PC-9 (cell line): Measurements from ENCODE around the gene ST6GALNAC1. TPM values are rescaled to one million over a fixed set of nuclear protein-coding genes. Genes with fewer than 3 reads are reported as not detected.

ENCODE experiments used
- BruUV-seq: library from RNA; stranded (reverse); fragments of 400-500 nt; replicated peaks from 2 replicates; lab custom pipeline; 2021; lab: Mats Ljungman, UMichigan
- CTCF ChIA-PET: fragments of 300-600 bp; sonication (Branson Sonifier 250); formaldehyde crosslinking; loops from one replicate; lab custom pipeline; 2022; ENCODE audit warnings: antibody characterized with exemption; lab: Charles Lee
- POLR2A ChIA-PET: fragments of 300-600 bp; sonication (Branson Sonifier 250); formaldehyde crosslinking; loops from one replicate; lab custom pipeline; 2022; ENCODE audit warnings: antibody characterized with exemption; ENCODE audit not compliant: unreplicated experiment; lab: Charles Lee
- DNase-seq, 2 experiments: peaks; one replicate each; pipeline versions ENCODE4 v3.0.0 to v3.0.0-alpha.2; 2015 to 2022; ENCODE audit warnings: mixed read lengths in 1 of 2
- H2AFZ ChIP-seq: fragments of 200-600 bp; sonication (generic); 2 replicates; pipeline ENCODE4 v1.8.1; 2017; ENCODE audit warnings: antibody characterized with exemption
- H3F3A ChIP-seq: fragments of 200-600 bp; sonication (generic); 2 replicates; pipeline ENCODE4 v1.8.1; 2017; ENCODE audit warnings: antibody characterized with exemption, mild to moderate bottlenecking, low read depth; ENCODE audit not compliant: insufficient read depth
- H3K27ac ChIP-seq: fragments of 200-600 bp; sonication (generic); 2 replicates; pipeline ENCODE4 v1.6.1; 2016; ENCODE audit warnings: mixed run types
- H3K27me3 ChIP-seq: fragments of 200-600 bp; sonication (generic); 2 replicates; pipeline ENCODE4 v1.6.1; 2016; ENCODE audit warnings: low read depth, mixed run types; ENCODE audit not compliant: insufficient read depth
- H3K36me3 ChIP-seq: fragments of 200-600 bp; sonication (generic); 2 replicates; pipeline ENCODE4 v1.6.1; 2016; ENCODE audit warnings: low read depth, mixed run types
- H3K4me1 ChIP-seq: fragments of 200-600 bp; sonication (generic); replicated peaks from 2 replicates; pipeline ENCODE4 v1.6.1; 2016; ENCODE audit warnings: mixed run types; ENCODE audit not compliant: insufficient read depth
- H3K4me2 ChIP-seq: fragments of 200-600 bp; sonication (generic); 2 replicates; pipeline ENCODE4 v1.6.1; 2017; ENCODE audit warnings: mixed run types
- H3K4me3 ChIP-seq: fragments of 200-600 bp; sonication (generic); 2 replicates; pipeline ENCODE4 v1.6.1; 2016; ENCODE audit warnings: mixed run types
- H3K79me2 ChIP-seq: fragments of 200-600 bp; sonication (generic); 2 replicates; pipeline ENCODE4 v1.6.1; 2017; ENCODE audit warnings: low read depth, mixed run types
- H3K9me2 ChIP-seq: fragments of 200-600 bp; sonication (generic); 2 replicates; pipeline ENCODE4 v1.8.1; 2017; ENCODE audit warnings: mild to moderate bottlenecking; ENCODE audit not compliant: insufficient read depth
- H3K9me3 ChIP-seq: fragments of 200-600 bp; sonication (generic); 2 replicates; pipeline ENCODE4 v1.8.1; 2016; ENCODE audit warnings: low read depth; ENCODE audit not compliant: insufficient read depth
- H4K20me1 ChIP-seq: fragments of 200-600 bp; sonication (generic); 2 replicates; pipeline ENCODE4 v1.8.1; 2017; ENCODE audit not compliant: insufficient read depth
- CTCF ChIP-seq: fragments of 200-600 bp; sonication (generic); conservative IDR thresholded peaks from 2 replicates; pipeline ENCODE4 v1.6.1; 2017; ENCODE audit warnings: mixed run types, antibody characterized with exemption, mild to moderate bottlenecking, moderate library complexity
- EZH2 ChIP-seq: fragments of 200-600 bp; sonication (generic); IDR thresholded peaks from 2 replicates; pipeline ENCODE4 v1.8.0; 2017; ENCODE audit warnings: antibody characterized with exemption, low read depth
- intact Hi-C: fragments of 100-400 bp; cut with micrococcal nuclease; formaldehyde crosslinking; loops from one replicate; pipeline ENCODE4 v1.10.0; 2022; ENCODE audit not compliant: unreplicated experiment
- total RNA-seq: library from RNA; stranded (reverse); gene quantifications from 2 replicates; pipeline ENCODE4 v1.2.3, GENCODE V29; 2021

Gene ST6GALNAC1
- total RNA-seq, 1 experiment from 2014 or later: 0.76 TPM

GRCh38 chr17:76586741-76587487 lies 56.6 kb downstream of the ST6GALNAC1 start:
- BruUV-seq: TSS peak; percentile 83
- H2AFZ ChIP-seq: no peak overlapping the region

GRCh38 chr17:76585649-76586593 lies 57.6 kb downstream of the ST6GALNAC1 start, which contains the start of gene ST6GALNAC2:
TSS of gene ST6GALNAC2 (minus strand) at chr17:76585860. CDS start at chr17:76585808, 52 bp downstream.
- H3K4me1 ChIP-seq: no peaks in the 10 kb centered on the region
- H3K27ac ChIP-seq: no peak within 1 kb of the TSS
- H3F3A ChIP-seq: peaks cover 4% of the 10 kb centered on the region; the same call in 1 of the 2 replicates
- 0 out of 2 replicates have a peak within 1 kb of the TSS, but pooled peaks have one; percentile 66 for H2AFZ ChIP-seq
- H3K4me3 ChIP-seq: peak within 1 kb of the TSS; percentile 52; the same call in 1 of the 2 replicates
- ChIA-PET POLR2A (interaction anchor here (0.5 to 0.9 kb wide), 8 partner anchors 9 to 233 kb away, joined by 3 to 27 read pairs (median 4); no protein-coding TSS in a partner anchor), CTCF (interaction anchor here (0.5 to 1.6 kb wide), 7 partner anchors 16 to 835 kb away, joined by 3 to 13 read pairs (median 5); partner anchors contain the start of gene RHBDF2)
- H3K36me3 ChIP-seq: no peaks in the 10 kb centered on the region
- intact Hi-C loops: loop anchor here (1.0 kb wide), 1 partner anchor 27 kb away; no protein-coding TSS in a partner anchor
- H3K27me3 ChIP-seq: no peaks in the 10 kb centered on the region
- H3K4me2 ChIP-seq: peak within 1 kb of the TSS; percentile 75
- H3K79me2 ChIP-seq: no peaks in the 10 kb centered on the region
- H3K9me2 ChIP-seq: no peaks in the 10 kb centered on the region
- DNase-seq: peak; percentile 59 to 94
- no peaks in the 10 kb centered on the region for H3K9me3 ChIP-seq
- H4K20me1 ChIP-seq: no peaks in the 10 kb centered on the region
- TF ChIP-seq EZH2 (no peak), CTCF (no peak; the same call in 1 of the 2 replicates)
- no TSS peak for BruUV-seq

More at GRCh38 chr17:76586741-76587487, 56.6 kb downstream of the ST6GALNAC1 start:
- no peaks in the 10 kb centered on the region for H3K9me3 ChIP-seq
- H3K4me3 ChIP-seq: no peak overlapping the region
- H3K4me2 ChIP-seq: 0 out of 2 replicates have a peak overlapping the region, but pooled peaks have one; percentile 26
- no peaks in the 10 kb centered on the region for H3K79me2 ChIP-seq
- TF ChIP-seq CTCF (no peak), EZH2 (no peak)
- no peaks in the 10 kb centered on the region for H3K27me3 ChIP-seq
- ChIA-PET CTCF (interaction anchor here (0.6 to 1.6 kb wide), 2 partner anchors 25 to 28 kb away, joined by 3 to 5 read pairs; no protein-coding TSS in a partner anchor), POLR2A (interaction anchor here (0.7 to 0.9 kb wide), 2 partner anchors 15 to 234 kb away, joined by 3 to 4 read pairs; no protein-coding TSS in a partner anchor)
- H4K20me1 ChIP-seq: no peaks in the 10 kb centered on the region
- intact Hi-C loops: loop anchor here (1.0 kb wide), 1 partner anchor 26 kb away; no protein-coding TSS in a partner anchor
- no peaks in the 10 kb centered on the region for H3K9me2 ChIP-seq
- H3K36me3 ChIP-seq: no peaks in the 10 kb centered on the region
- no peaks in the 10 kb centered on the region for H3K4me1 ChIP-seq
- no peak overlapping the region for H3K27ac ChIP-seq
- H3F3A ChIP-seq: peaks cover 4% of the 10 kb centered on the region; the same call in 1 of the 2 replicates
- no peak for DNase-seq
